Breast epithelium (tissue), 4 donors: ENCODE data around the gene POC1A. TPM values are rescaled to one million over a fixed set of nuclear protein-coding genes. Genes with fewer than 3 reads are reported as not detected.

ENCODE experiments used
- DNase-seq, 2 donors: peaks; one replicate each; pipeline ENCODE4 v3.0.0-alpha.2; 2019; ENCODE audit warnings: low spot score in 2 of 2
- H3K27ac ChIP-seq, 2 donors: fragments of 200-600 bp; sonication (generic) in 1 of 2; one replicate each; pipeline ENCODE4 v1.5.1; 2016 to 2019; ENCODE audit warnings: mild to moderate bottlenecking in 1 of 2
- H3K27me3 ChIP-seq, 2 donors: fragments of 200-600 bp; sonication (generic) in 1 of 2; one replicate each; pipeline versions ENCODE4 v1.5.1 to v1.6.0; 2017 to 2019; ENCODE audit warnings: control low read depth in 1 of 2, mild to moderate bottlenecking in 1 of 2
- H3K36me3 ChIP-seq: fragments of 200-600 bp; one replicate; pipeline ENCODE4 v1.5.1; 2019
- H3K4me1 ChIP-seq, 2 donors: fragments of 200-600 bp; sonication (generic); one replicate each; pipeline ENCODE4 v1.5.1; 2016 to 2019; ENCODE audit warnings: control low read depth in 1 of 2
- H3K4me3 ChIP-seq, 3 donors: fragments of 200-600 bp; sonication (generic); 1 replicate in 2 of 3; 2 replicates in 1 of 3; pipeline ENCODE4 v1.5.1; 2016 to 2019; ENCODE audit warnings: mild to moderate bottlenecking in 3 of 3, moderate library complexity in 2 of 3
- H3K9me3 ChIP-seq, 2 donors: fragments of 200-600 bp; sonication (generic) in 1 of 2; one replicate each; pipeline ENCODE4 v1.5.1; 2016 to 2019; ENCODE audit warnings: control low read depth in 1 of 2
- POLR2A ChIP-seq: fragments of 450-650 bp; IDR thresholded peaks from one replicate; pipeline ENCODE4 v1.6.1; 2016; ENCODE audit warnings: antibody characterized with exemption, mild to moderate bottlenecking, moderate library complexity
- POLR2AphosphoS5 ChIP-seq, 3 donors: sonication (generic); formaldehyde crosslinking; IDR thresholded peaks; one replicate each; pipeline ENCODE4 v1.6.1; 2017; ENCODE audit warnings: antibody characterized with exemption in 3 of 3
- intact Hi-C: fragments of 100-400 bp; cut with DNase I; formaldehyde crosslinking; loops from one replicate; pipeline ENCODE4 v1.15.1; 2023; ENCODE audit warnings: low total_unique reads
- total RNA-seq, 3 donors: library from RNA; depleted of rRNA; stranded (reverse); fragments of >200 nt; gene quantifications; one replicate each; pipeline ENCODE4 v1.1.0, GENCODE V29; 2016
- TF ChIP-seq, protein P1 (sequence below), 3 donors: fragments of 450-650 bp; IDR thresholded peaks; one replicate each; pipeline ENCODE4 v1.5.1; 2016 to 2017; ENCODE audit warnings: antibody characterized with exemption in 3 of 3, mild to moderate bottlenecking in 3 of 3, moderate library complexity in 3 of 3

Gene POC1A
- total RNA-seq, 3 donors from 2014 or later: 1.9 to 2.7 (median 2.6) TPM

GRCh38 chr3:52124766-52125165 is 29.5 kb downstream of the POC1A start:
- Histone ChIP-seq H3K36me3 (no peaks in the 10 kb centered on the region), H3K27ac (no peak overlapping the region), H3K27me3 (no peaks in the 10 kb centered on the region), H3K9me3 (no peaks in the 10 kb centered on the region), H3K4me3 (no peak overlapping the region), H3K4me1 (no peaks in the 10 kb centered on the region)
- intact Hi-C loops: no loop called here
- DNase-seq: no peak
- no peak for TF ChIP-seq POLR2AphosphoS5 (IDR thresholded peaks at IDR 0.05)
- TF ChIP-seq POLR2A: no peak
- TF ChIP-seq, protein P1, sequence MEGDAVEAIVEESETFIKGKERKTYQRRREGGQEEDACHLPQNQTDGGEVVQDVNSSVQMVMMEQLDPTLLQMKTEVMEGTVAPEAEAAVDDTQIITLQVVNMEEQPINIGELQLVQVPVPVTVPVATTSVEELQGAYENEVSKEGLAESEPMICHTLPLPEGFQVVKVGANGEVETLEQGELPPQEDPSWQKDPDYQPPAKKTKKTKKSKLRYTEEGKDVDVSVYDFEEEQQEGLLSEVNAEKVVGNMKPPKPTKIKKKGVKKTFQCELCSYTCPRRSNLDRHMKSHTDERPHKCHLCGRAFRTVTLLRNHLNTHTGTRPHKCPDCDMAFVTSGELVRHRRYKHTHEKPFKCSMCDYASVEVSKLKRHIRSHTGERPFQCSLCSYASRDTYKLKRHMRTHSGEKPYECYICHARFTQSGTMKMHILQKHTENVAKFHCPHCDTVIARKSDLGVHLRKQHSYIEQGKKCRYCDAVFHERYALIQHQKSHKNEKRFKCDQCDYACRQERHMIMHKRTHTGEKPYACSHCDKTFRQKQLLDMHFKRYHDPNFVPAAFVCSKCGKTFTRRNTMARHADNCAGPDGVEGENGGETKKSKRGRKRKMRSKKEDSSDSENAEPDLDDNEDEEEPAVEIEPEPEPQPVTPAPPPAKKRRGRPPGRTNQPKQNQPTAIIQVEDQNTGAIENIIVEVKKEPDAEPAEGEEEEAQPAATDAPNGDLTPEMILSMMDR (IDR thresholded peaks at IDR 0.05): no peak

DNA sequence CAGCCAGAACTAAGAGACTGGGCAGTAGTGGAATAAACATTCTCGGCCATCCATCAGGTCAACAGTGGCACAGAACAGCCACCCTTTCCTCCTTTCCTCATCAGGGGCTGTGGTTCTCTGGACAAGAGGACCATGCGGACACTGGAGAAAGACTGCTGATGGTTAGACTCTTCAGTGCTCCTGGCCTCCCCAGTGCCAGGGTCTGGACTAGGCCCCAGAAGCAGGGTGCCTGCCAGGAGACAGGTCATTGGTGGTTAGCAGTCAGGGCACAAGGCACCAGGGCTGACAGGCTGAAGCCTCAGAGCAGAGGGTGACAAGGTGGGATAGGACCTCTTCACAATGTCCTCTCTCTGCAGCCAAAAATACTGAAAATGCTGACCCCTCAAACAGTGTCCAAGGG is 30.1 kb downstream of the POC1A start:
- Histone ChIP-seq H3K4me3 (no peak overlapping the region), H3K4me1 (no peaks in the 10 kb centered on the region), H3K9me3 (no peaks in the 10 kb centered on the region), H3K27ac (no peak overlapping the region), H3K27me3 (no peaks in the 10 kb centered on the region), H3K36me3 (no peaks in the 10 kb centered on the region)
- intact Hi-C loops: no loop called here
- TF ChIP-seq, protein P1 (IDR thresholded peaks at IDR 0.05): no peak
- TF ChIP-seq POLR2A (no peak), POLR2AphosphoS5 (IDR thresholded peaks at IDR 0.05) (no peak)
- no peak for DNase-seq

- Histone ChIP-seq H3K27me3 (no peaks in the 10 kb centered on the region), H3K36me3 (no peaks in the 10 kb centered on the region), H3K9me3 (no peaks in the 10 kb centered on the region), H3K27ac (no peak overlapping the region), H3K4me1 (no peaks in the 10 kb centered on the region), H3K4me3 (no peak overlapping the region)
- intact Hi-C loops: no loop called here
- TF ChIP-seq POLR2AphosphoS5 (IDR thresholded peaks at IDR 0.05): peak in 2 of 3 donors; percentile 31 to 49
- no peak for TF ChIP-seq POLR2A
- TF ChIP-seq, protein P1 (IDR thresholded peaks at IDR 0.05): peak; percentile 65 to 88 (median 83)
- DNase-seq: peak in 1 of 2 donors; percentile 68
These were observed 31.0 kb downstream of the POC1A start for GRCh38 chr3:52123106-52123725.

DNA sequence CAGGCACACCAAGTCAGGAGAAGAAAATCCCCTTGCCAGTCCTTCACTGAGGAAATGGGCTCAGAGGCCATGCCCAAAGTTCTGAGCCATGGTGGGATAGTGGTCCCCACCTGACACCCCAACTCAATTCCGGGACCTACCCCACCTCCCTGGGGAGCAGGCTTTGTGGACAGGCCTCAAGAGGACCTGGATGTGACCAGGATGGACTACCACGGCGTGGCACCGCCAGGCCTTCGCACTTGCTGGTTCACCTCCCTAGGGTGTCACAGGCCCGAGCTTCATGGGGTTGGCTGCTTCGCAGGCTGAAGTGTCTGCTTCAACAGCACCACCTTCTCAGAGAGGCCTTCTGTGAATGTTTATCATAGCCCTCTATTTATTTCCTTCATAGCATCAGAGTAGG is 31.7 kb downstream of the POC1A start:
- no peak for TF ChIP-seq POLR2A
- TF ChIP-seq, protein P1 (IDR thresholded peaks at IDR 0.05): no peak
- TF ChIP-seq POLR2AphosphoS5 (IDR thresholded peaks at IDR 0.05): no peak
- no peak for DNase-seq
- peak overlapping the region in 1 of 2 donors; percentile 4 for H3K27ac ChIP-seq
- no peak overlapping the region for H3K4me3 ChIP-seq
- intact Hi-C loops: loop anchor here (1.0 kb wide), 1 partner anchor 28 kb away; no protein-coding TSS in a partner anchor
- no peaks in the 10 kb centered on the region for H3K36me3 ChIP-seq
- no peaks in the 10 kb centered on the region for H3K27me3 ChIP-seq
- H3K4me1 ChIP-seq: no peaks in the 10 kb centered on the region
- H3K9me3 ChIP-seq: no peaks in the 10 kb centered on the region

DNA sequence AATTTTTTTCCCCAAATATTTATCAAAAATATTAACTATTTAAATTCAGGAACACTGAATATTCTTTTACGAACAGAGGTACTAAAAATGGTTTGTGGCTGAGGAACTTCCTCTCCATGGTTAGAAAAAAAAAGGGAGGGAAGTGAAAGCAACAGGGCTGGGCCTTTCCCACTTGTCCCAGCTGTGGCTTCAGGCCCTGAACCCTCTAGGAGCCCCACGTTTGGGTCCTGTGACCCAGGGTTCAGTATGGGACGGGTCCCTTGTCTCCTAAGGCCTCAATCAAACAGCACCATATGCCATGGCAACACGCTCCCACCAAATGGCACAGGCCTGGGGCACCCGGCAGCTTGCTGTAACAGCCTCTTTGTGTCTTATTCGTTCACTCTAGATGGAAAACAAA is 32.4 kb downstream of the POC1A start:
- TF ChIP-seq POLR2AphosphoS5 (IDR thresholded peaks at IDR 0.05) (no peak), POLR2A (no peak)
- TF ChIP-seq, protein P1 (IDR thresholded peaks at IDR 0.05): no peak
- DNase-seq: no peak
- intact Hi-C loops: loop anchor here (1.0 kb wide), 1 partner anchor 28 kb away; no protein-coding TSS in a partner anchor
- H3K27me3 ChIP-seq: no peaks in the 10 kb centered on the region
- H3K27ac ChIP-seq: peak overlapping the region; percentile 4 to 21
- no peaks in the 10 kb centered on the region for H3K4me1 ChIP-seq
- no peaks in the 10 kb centered on the region for H3K36me3 ChIP-seq
- H3K4me3 ChIP-seq: no peak overlapping the region
- no peaks in the 10 kb centered on the region for H3K9me3 ChIP-seq
